Measurements from ENCODE around the gene LAMA1. TPM values are rescaled to one million over a fixed set of nuclear protein-coding genes. Genes with fewer than 3 reads are reported as not detected.

LAMA1 gene
- total and polyA plus RNA-seq, 2 donors (not counting 3 experiments of a cell fraction or from before 2014, with no cell fraction given) = 0.04 TPM; not detected in 1

DNA sequence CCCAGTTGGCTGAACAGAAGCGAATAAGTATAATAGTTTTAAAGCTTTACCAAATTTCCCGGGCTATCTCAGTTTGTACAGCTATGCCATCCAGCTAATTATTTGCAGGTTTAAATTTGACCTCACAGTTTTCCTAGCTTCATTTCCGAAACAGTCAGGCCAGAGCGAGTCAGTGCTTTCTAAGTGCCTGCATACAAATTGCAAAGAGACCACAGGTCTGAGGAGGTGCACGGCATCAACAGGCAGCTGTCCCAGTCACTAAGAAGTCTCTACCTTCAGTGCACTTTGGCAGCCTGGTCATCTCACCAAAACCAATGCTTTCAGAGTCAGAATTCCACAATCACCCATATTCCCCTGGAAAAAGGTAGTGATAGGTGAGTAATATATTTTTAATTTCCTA is 51.9 kb downstream of the LAMA1 start:
- no peak overlapping the region for H3K27ac ChIP-seq (ENCODE audit: insufficient read depth, low read depth, low read length)
- H3K4me1 ChIP-seq (ENCODE audit: control insufficient read depth, extremely low read depth, insufficient read depth, low read length) = no peaks in the 10 kb centered on the region
- no peaks in the 10 kb centered on the region for H3K36me3 ChIP-seq (ENCODE audit: control insufficient read depth in 2 of 2, extremely low read depth in 1 of 2, insufficient read depth in 2 of 2, low read length in 2 of 2)
- BruUV-seq (replicated peaks) = no TSS peak
- H3K9me3 ChIP-seq (replicated peaks; ENCODE audit: control insufficient read depth, insufficient read depth, low read length) = no peaks in the 10 kb centered on the region
- no peak overlapping the region for H3K4me2 ChIP-seq (ENCODE audit: insufficient read depth, low read length)
- ChIA-PET POLR2A (no interaction called here), CTCF (interaction anchor here (1.0 kb wide), 1 partner anchor 15 kb away, joined by 3 read pairs; no protein-coding TSS in a partner anchor)
- H3K27me3 ChIP-seq (ENCODE audit: control insufficient read depth in 2 of 2, insufficient read depth in 2 of 2, low read length in 2 of 2) = no peaks in the 10 kb centered on the region
- no peaks in the 10 kb centered on the region for H4K20me1 ChIP-seq (replicated peaks; ENCODE audit: control insufficient read depth, extremely low read depth, insufficient read depth, low read length)
- DNase-seq (ENCODE audit: low read depth, low spot score) (no peak), FAIRE-seq (no peak)
- no peaks in the 10 kb centered on the region for H3K79me2 ChIP-seq (ENCODE audit: control insufficient read depth, insufficient read depth, low read length)
- dilution Hi-C loops (cut with MboI; ENCODE audit: extremely low pct_ligation_motif_present, low sequenced_read_pairs) (no loop called here), intact Hi-C loops (cut with micrococcal nuclease) (no loop called here)
- TF ChIP-seq, protein P1, sequence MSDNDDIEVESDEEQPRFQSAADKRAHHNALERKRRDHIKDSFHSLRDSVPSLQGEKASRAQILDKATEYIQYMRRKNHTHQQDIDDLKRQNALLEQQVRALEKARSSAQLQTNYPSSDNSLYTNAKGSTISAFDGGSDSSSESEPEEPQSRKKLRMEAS (IDR thresholded peaks at IDR 0.05; ENCODE audit: insufficient read depth, insufficient read length) = no peak
- TF ChIP-seq FOS (IDR thresholded peaks at IDR 0.05; ENCODE audit: borderline replicate concordance, insufficient read depth, low read length) (no peak), JUN (IDR thresholded peaks at IDR 0.05; ENCODE audit: borderline replicate concordance, insufficient read depth, insufficient read length, low read depth) (no peak), GATA2 (IDR thresholded peaks at IDR 0.05; ENCODE audit: insufficient read depth, insufficient read length, low read depth, low read length) (no peak), POLR2AphosphoS5 (IDR thresholded peaks at IDR 0.05; ENCODE audit: insufficient read depth, low read depth, low read length) (no peak), POLR2A (IDR thresholded peaks at IDR 0.05; ENCODE audit: low read depth, low read length) (no peak), EZH2 (IDR thresholded peaks at IDR 0.05; ENCODE audit: borderline replicate concordance, low read depth, low read length, severe bottlenecking) (no peak), MYC (IDR thresholded peaks at IDR 0.05; ENCODE audit: low read depth, low read length) (no peak)
- TF ChIP-seq, protein P2, sequence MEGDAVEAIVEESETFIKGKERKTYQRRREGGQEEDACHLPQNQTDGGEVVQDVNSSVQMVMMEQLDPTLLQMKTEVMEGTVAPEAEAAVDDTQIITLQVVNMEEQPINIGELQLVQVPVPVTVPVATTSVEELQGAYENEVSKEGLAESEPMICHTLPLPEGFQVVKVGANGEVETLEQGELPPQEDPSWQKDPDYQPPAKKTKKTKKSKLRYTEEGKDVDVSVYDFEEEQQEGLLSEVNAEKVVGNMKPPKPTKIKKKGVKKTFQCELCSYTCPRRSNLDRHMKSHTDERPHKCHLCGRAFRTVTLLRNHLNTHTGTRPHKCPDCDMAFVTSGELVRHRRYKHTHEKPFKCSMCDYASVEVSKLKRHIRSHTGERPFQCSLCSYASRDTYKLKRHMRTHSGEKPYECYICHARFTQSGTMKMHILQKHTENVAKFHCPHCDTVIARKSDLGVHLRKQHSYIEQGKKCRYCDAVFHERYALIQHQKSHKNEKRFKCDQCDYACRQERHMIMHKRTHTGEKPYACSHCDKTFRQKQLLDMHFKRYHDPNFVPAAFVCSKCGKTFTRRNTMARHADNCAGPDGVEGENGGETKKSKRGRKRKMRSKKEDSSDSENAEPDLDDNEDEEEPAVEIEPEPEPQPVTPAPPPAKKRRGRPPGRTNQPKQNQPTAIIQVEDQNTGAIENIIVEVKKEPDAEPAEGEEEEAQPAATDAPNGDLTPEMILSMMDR (IDR thresholded peaks at IDR 0.05; ENCODE audit: extremely low read depth in 1 of 2, insufficient read depth in 1 of 2, low read depth in 1 of 2, low read length in 2 of 2) = no peak
- H3K4me3 ChIP-seq (replicated peaks in 1 of 3; ENCODE audit: insufficient read depth in 1 of 3, low read depth in 1 of 3, low read length in 3 of 3) = no peak overlapping the region
- no peaks in the 10 kb centered on the region for H3K9me1 ChIP-seq (replicated peaks; ENCODE audit: control insufficient read depth, extremely low read depth, insufficient read depth, low read length)
- no peak overlapping the region for H3K9ac ChIP-seq (replicated peaks; ENCODE audit: extremely low read depth, insufficient read depth, low read length)
- H2AFZ ChIP-seq (ENCODE audit: low read depth, low read length) = no peak overlapping the region

Data from endothelial cell of umbilical vein (primary cell).